Trophoblast cell (in vitro differentiated cells and primary cell): ENCODE results near the gene HES7.

Experiments
- DNase-seq, 2 donors: peaks; one replicate each; pipeline ENCODE4 v3.0.0-alpha.2; 2016
- H2AFZ ChIP-seq: 2 replicates; pipeline ENCODE4 v1.6.1; 2013; ENCODE audit warnings: low read length, moderate library complexity, mild to moderate bottlenecking; ENCODE audit not compliant: insufficient read depth, poor library complexity
- H2AK5ac ChIP-seq: 2 replicates; pipeline ENCODE4 v1.6.1; 2013; ENCODE audit warnings: mild to moderate bottlenecking, low read length
- H2BK120ac ChIP-seq: 2 replicates; pipeline ENCODE4 v1.6.1; 2013; ENCODE audit warnings: low read length, mild to moderate bottlenecking, moderate library complexity; ENCODE audit not compliant: insufficient read depth, poor library complexity
- H2BK12ac ChIP-seq: 2 replicates; pipeline ENCODE4 v1.6.1; 2013; ENCODE audit warnings: mild to moderate bottlenecking, low read length, moderate library complexity
- H2BK5ac ChIP-seq: 2 replicates; pipeline ENCODE4 v1.6.1; 2013; ENCODE audit warnings: low read length, low read depth, moderate library complexity, mild to moderate bottlenecking; ENCODE audit not compliant: poor library complexity
- H3K14ac ChIP-seq: 2 replicates; pipeline ENCODE4 v1.6.1; 2013; ENCODE audit warnings: mild to moderate bottlenecking, low read length
- H3K18ac ChIP-seq: 2 replicates; pipeline ENCODE4 v1.6.1; 2013; ENCODE audit warnings: mild to moderate bottlenecking, low read length
- H3K23ac ChIP-seq: 2 replicates; pipeline ENCODE4 v1.6.1; 2013; ENCODE audit warnings: low read length
- H3K27ac ChIP-seq: 2 replicates; pipeline ENCODE4 v1.5.1; 2013; ENCODE audit warnings: low read depth, mild to moderate bottlenecking, inconsistent platforms, low read length, moderate library complexity
- H3K27me3 ChIP-seq: 2 replicates; pipeline ENCODE4 v1.6.1; 2013; ENCODE audit warnings: inconsistent platforms, mild to moderate bottlenecking, low read length, moderate library complexity; ENCODE audit not compliant: insufficient read depth
- H3K36me3 ChIP-seq, 2 experiments: 1 replicate in 1 of 2; 2 replicates in 1 of 2; pipeline ENCODE4 v1.6.1; 2013; ENCODE audit warnings: low read length in 2 of 2, mild to moderate bottlenecking in 2 of 2, moderate library complexity in 1 of 2; ENCODE audit not compliant: insufficient read depth in 2 of 2, control insufficient read depth in 1 of 2
- H3K4ac ChIP-seq: 2 replicates; pipeline ENCODE4 v1.6.1; 2013; ENCODE audit warnings: low read depth, mild to moderate bottlenecking, low read length, moderate library complexity
- H3K4me1 ChIP-seq, 2 experiments: 1 replicate in 1 of 2; 2 replicates in 1 of 2; pipeline ENCODE4 v1.6.1; 2013; ENCODE audit warnings: low read length in 2 of 2, mild to moderate bottlenecking in 2 of 2, moderate library complexity in 1 of 2; ENCODE audit not compliant: insufficient read depth in 2 of 2, control insufficient read depth in 1 of 2
- H3K4me2 ChIP-seq: 2 replicates; pipeline ENCODE4 v1.6.1; 2013; ENCODE audit warnings: inconsistent platforms, mild to moderate bottlenecking, low read length, moderate library complexity
- H3K4me3 ChIP-seq: 2 replicates; pipeline ENCODE4 v1.5.1; 2013; ENCODE audit warnings: mild to moderate bottlenecking, low read depth, low read length, inconsistent platforms
- H3K79me1 ChIP-seq: one replicate; pipeline ENCODE4 v1.6.1; 2013; ENCODE audit warnings: low read length
- H3K79me2 ChIP-seq: 2 replicates; pipeline ENCODE4 v1.6.1; 2013; ENCODE audit warnings: low read length, mild to moderate bottlenecking; ENCODE audit not compliant: control insufficient read depth, insufficient read depth, poor library complexity
- H3K9ac ChIP-seq: 2 replicates; pipeline ENCODE4 v1.6.1; 2013; ENCODE audit warnings: mild to moderate bottlenecking, low read length
- H3K9me3 ChIP-seq: 2 replicates; pipeline ENCODE4 v1.6.1; 2013; ENCODE audit warnings: low read depth, mild to moderate bottlenecking, control low read depth, inconsistent platforms, low read length; ENCODE audit not compliant: insufficient read depth
- H4K12ac ChIP-seq: 2 replicates; pipeline ENCODE4 v1.6.1; 2013; ENCODE audit warnings: low read depth, mild to moderate bottlenecking, low read length, moderate library complexity
- H4K8ac ChIP-seq: 2 replicates; pipeline ENCODE4 v1.6.1; 2013; ENCODE audit warnings: low read depth, mild to moderate bottlenecking, low read length, moderate library complexity
- H4K91ac ChIP-seq: one replicate; pipeline ENCODE4 v1.6.1; 2013; ENCODE audit warnings: low read depth, mild to moderate bottlenecking, low read length, moderate library complexity
- WGBS: extraction: QIAGEN DNeasy Blood & Tissue Kit; methylation state at CpG from one replicate; pipeline ENCODE4 v1.1.7; 2013; ENCODE audit warnings: missing lambda C conversion rate; ENCODE audit not compliant: insufficient read length, insufficient coverage; ENCODE audit errors: extremely low coverage; 5-methylcytosine and 5-hydroxymethylcytosine counted together

The HES7 gene

GRCh38 chr17:8110907-8111306, 13.0 kb downstream of the HES7 start:
- no peak overlapping the region for H3K23ac ChIP-seq
- no peak overlapping the region for H2BK12ac ChIP-seq
- no peak overlapping the region for H4K91ac ChIP-seq
- H3K9me3 ChIP-seq: peaks cover 4% of the 10 kb centered on the region
- H3K79me2 ChIP-seq: no peaks in the 10 kb centered on the region
- H2BK5ac ChIP-seq: no peak overlapping the region
- no CpG with 5 or more reads among the region's 6 CpGs for WGBS
- H3K27ac ChIP-seq: no peak overlapping the region
- H3K4me1 ChIP-seq: peaks cover 0 to 4% of the 10 kb centered on the region in 2 experiments
- H3K36me3 ChIP-seq: no peaks in the 10 kb centered on the region
- no peaks in the 10 kb centered on the region for H3K79me1 ChIP-seq
- no peak overlapping the region for H3K4me2 ChIP-seq
- H3K27me3 ChIP-seq: peaks cover 18% of the 10 kb centered on the region
- H2BK120ac ChIP-seq: no peak overlapping the region
- H3K18ac ChIP-seq: no peak overlapping the region
- H3K9ac ChIP-seq: no peak overlapping the region
- H3K4me3 ChIP-seq: no peak overlapping the region
- no peak overlapping the region for H3K14ac ChIP-seq
- no peak for DNase-seq
- no peak overlapping the region for H2AK5ac ChIP-seq
- no peak overlapping the region for H4K8ac ChIP-seq
- no peak overlapping the region for H2AFZ ChIP-seq
- H4K12ac ChIP-seq: no peak overlapping the region
- H3K4ac ChIP-seq: no peak overlapping the region

DNA sequence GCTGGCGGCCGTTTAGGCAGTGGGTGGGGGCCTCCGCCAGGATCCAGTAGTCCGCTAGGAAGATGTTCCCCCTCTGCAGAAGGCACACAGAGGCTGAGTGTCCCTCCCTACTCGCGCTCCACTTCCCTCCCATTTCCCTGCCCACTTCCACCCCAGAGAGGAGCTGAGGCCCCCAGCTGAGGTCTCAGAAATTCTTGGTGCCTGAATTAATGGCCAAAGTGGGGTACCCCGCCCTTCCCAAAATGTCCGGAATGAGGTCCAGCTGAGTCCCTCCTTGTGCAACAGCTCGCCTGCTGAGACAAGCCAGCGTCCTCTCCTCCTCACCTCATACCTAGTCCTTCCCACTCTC, 13.5 kb downstream of the HES7 start:
- Histone ChIP-seq H3K4me1 (peaks cover 0 to 4% of the 10 kb centered on the region in 2 experiments), H3K4me3 (no peak overlapping the region), H2BK12ac (no peak overlapping the region), H4K12ac (no peak overlapping the region), H3K23ac (no peak overlapping the region), H3K79me2 (no peaks in the 10 kb centered on the region), H3K18ac (no peak overlapping the region), H3K27me3 (peaks cover 13% of the 10 kb centered on the region), H3K79me1 (no peaks in the 10 kb centered on the region), H3K4ac (no peak overlapping the region), H2BK120ac (no peak overlapping the region), H2BK5ac (no peak overlapping the region), H3K36me3 (no peaks in the 10 kb centered on the region), H3K27ac (no peak overlapping the region), H3K9me3 (peaks cover 4% of the 10 kb centered on the region), H3K14ac (no peak overlapping the region), H2AFZ (no peak overlapping the region), H2AK5ac (no peak overlapping the region), H3K9ac (no peak overlapping the region), H4K8ac (no peak overlapping the region), H4K91ac (no peak overlapping the region), H3K4me2 (peak overlapping the region; percentile 64)
- DNase-seq: no peak
- no CpG with 5 or more reads among the region's 10 CpGs for WGBS

- no CpG with 5 or more reads among the region's 63 CpGs for WGBS
- H3K4me2 ChIP-seq: peak overlapping the region; percentile 64
These were observed 14.0 kb downstream of the HES7 start for GRCh38 chr17:8109661-8110455.

GRCh38 chr17:8108972-8109660, 14.8 kb downstream of the HES7 start:
- H3K27ac ChIP-seq: no peak overlapping the region
- no CpG with 5 or more reads among the region's 33 CpGs for WGBS

More at GRCh38 chr17:8109661-8110455, 14.0 kb downstream of the HES7 start:
- peak; percentile 55 to 85 for DNase-seq
- Histone ChIP-seq H4K8ac (no peak overlapping the region), H3K23ac (no peak overlapping the region), H3K27ac (no peak overlapping the region), H2AK5ac (no peak overlapping the region), H3K14ac (no peak overlapping the region), H3K4me3 (peak overlapping the region; percentile 16), H3K79me1 (no peaks in the 10 kb centered on the region), H3K4ac (no peak overlapping the region), H3K36me3 (no peaks in the 10 kb centered on the region), H2BK120ac (no peak overlapping the region), H3K9ac (no peak overlapping the region), H4K91ac (no peak overlapping the region), H2AFZ (no peak overlapping the region), H2BK12ac (no peak overlapping the region), H2BK5ac (no peak overlapping the region), H3K27me3 (peaks cover 9% of the 10 kb centered on the region), H3K79me2 (no peaks in the 10 kb centered on the region), H3K9me3 (peaks cover 4% of the 10 kb centered on the region), H4K12ac (no peak overlapping the region), H3K18ac (no peak overlapping the region), H3K4me1 (peaks cover 0 to 4% of the 10 kb centered on the region in 2 experiments)

More at GRCh38 chr17:8108972-8109660, 14.8 kb downstream of the HES7 start:
- Histone ChIP-seq H3K9ac (no peak overlapping the region), H3K18ac (no peak overlapping the region), H3K23ac (no peak overlapping the region), H3K27me3 (peaks cover 7% of the 10 kb centered on the region), H2BK12ac (no peak overlapping the region), H3K4me3 (no peak overlapping the region), H2AFZ (no peak overlapping the region), H3K4me1 (peaks cover 0 to 4% of the 10 kb centered on the region in 2 experiments), H2AK5ac (no peak overlapping the region), H4K12ac (no peak overlapping the region), H3K4me2 (no peak overlapping the region), H3K9me3 (peaks cover 4% of the 10 kb centered on the region), H4K91ac (no peak overlapping the region), H3K79me1 (no peaks in the 10 kb centered on the region), H3K79me2 (no peaks in the 10 kb centered on the region), H2BK5ac (no peak overlapping the region), H2BK120ac (no peak overlapping the region), H3K4ac (no peak overlapping the region), H3K36me3 (no peaks in the 10 kb centered on the region), H3K14ac (no peak overlapping the region), H4K8ac (no peak overlapping the region)
- no peak for DNase-seq
